SK-N-SH (cell line): ENCODE measurements around the gene MYO9A. TPM values are rescaled to one million over a fixed set of nuclear protein-coding genes. Genes with fewer than 3 reads are reported as not detected.
"Not testable (repeated sequence)": the region's sequence is repeated elsewhere in the genome, so short reads cannot be mapped to it uniquely, and the experiment has no call there.

Experiments
- CTCF ChIA-PET: fragments of 300-600, 350-600 bp; formaldehyde crosslinking; extraction: SDS; loops from one replicate; lab custom pipeline; 2021; lab: Yijun Ruan, JAX
- POLR2A ChIA-PET: fragments of 350-600 bp; sonication (Branson Sonifier 250); formaldehyde crosslinking; extraction: SDS; loops from one replicate; lab custom pipeline; 2020; ENCODE audit warnings: antibody characterized with exemption, inconsistent platforms; lab: Yijun Ruan, JAX
- DNase-seq: peaks from one replicate; pipeline ENCODE4 v3.0.0; 2012
- H2AFZ ChIP-seq: fragments of 200-600 bp; sonication (generic); 2 replicates; pipeline ENCODE4 v1.8.1; 2016; ENCODE audit warnings: antibody characterized with exemption, mild to moderate bottlenecking, low read depth
- H3F3A ChIP-seq: fragments of 200-600 bp; sonication (generic); replicated peaks from 2 replicates; pipeline ENCODE3; 2016; ENCODE audit warnings: antibody characterized with exemption, mild to moderate bottlenecking; ENCODE audit not compliant: insufficient read depth
- H3K27ac ChIP-seq, 2 experiments: fragments of 200-500 bp in 1 of 2; fragments of 200-600 bp in 1 of 2; sonication (Bioruptor generic) in 1 of 2; sonication (generic), shearing (Covaris generic) in 1 of 2; 2 replicates each; pipeline versions ENCODE4 v1.5.1 to v1.6.1; 2014 to 2016; ENCODE audit warnings: low read depth in 2 of 2, inconsistent platforms in 1 of 2, low read length in 1 of 2, mild to moderate bottlenecking in 1 of 2, mixed read lengths in 1 of 2
- H3K27me3 ChIP-seq: fragments of 200-600 bp; sonication (generic), shearing (Covaris generic); 2 replicates; pipeline ENCODE4 v1.6.1; 2016; ENCODE audit warnings: mixed run types; ENCODE audit not compliant: insufficient read depth
- H3K36me3 ChIP-seq, 2 experiments: fragments of 200-500 bp in 1 of 2; fragments of 200-600 bp in 1 of 2; sonication (Bioruptor generic) in 1 of 2; sonication (generic) in 1 of 2; replicated peaks in 1 of 2; 2 replicates each; pipeline versions ENCODE3 to v1.5.1; 2014 to 2016; ENCODE audit warnings: low read length in 1 of 2, mild to moderate bottlenecking in 1 of 2; ENCODE audit not compliant: insufficient read depth in 2 of 2, control insufficient read depth in 1 of 2
- H3K4me1 ChIP-seq, 2 experiments: fragments of 200-500 bp in 1 of 2; fragments of 200-600 bp in 1 of 2; sonication (Bioruptor generic) in 1 of 2; sonication (generic), shearing (Covaris generic) in 1 of 2; 2 replicates each; pipeline versions ENCODE4 v1.5.1 to v1.6.1; 2014 to 2016; ENCODE audit warnings: low read depth in 1 of 2, low read length in 1 of 2, mixed run types in 1 of 2; ENCODE audit not compliant: insufficient read depth in 2 of 2, control insufficient read depth in 1 of 2
- H3K4me2 ChIP-seq: fragments of 200-600 bp; sonication (generic), shearing (Covaris generic); 2 replicates; pipeline ENCODE4 v1.6.1; 2017; ENCODE audit warnings: mixed run types
- H3K4me3 ChIP-seq, 2 experiments: fragments of 200-500 bp in 1 of 2; fragments of 200-600 bp in 1 of 2; sonication (Bioruptor generic) in 1 of 2; sonication (generic), shearing (Covaris generic) in 1 of 2; 2 replicates each; pipeline versions ENCODE4 v1.5.1 to v1.8.1; 2014 to 2016; ENCODE audit warnings: low read depth in 2 of 2, inconsistent platforms in 1 of 2, low read length in 1 of 2, mild to moderate bottlenecking in 1 of 2, mixed read lengths in 1 of 2, moderate library complexity in 1 of 2
- H3K79me2 ChIP-seq: fragments of 200-600 bp; sonication (generic); 2 replicates; pipeline ENCODE4 v1.8.1; 2017; ENCODE audit warnings: mild to moderate bottlenecking; ENCODE audit not compliant: insufficient read depth
- H3K9ac ChIP-seq: fragments of 200-600 bp; sonication (generic); 2 replicates; pipeline ENCODE4 v1.6.1; 2017; ENCODE audit warnings: mixed run types
- H3K9me2 ChIP-seq: fragments of 200-600 bp; sonication (generic); 2 replicates; pipeline ENCODE4 v1.6.1; 2017; ENCODE audit warnings: mixed run types
- H3K9me3 ChIP-seq: fragments of 200-600 bp; sonication (generic); 2 replicates; pipeline ENCODE4 v1.6.1; 2017; ENCODE audit warnings: mixed run types, mild to moderate bottlenecking, moderate library complexity
- H4K20me1 ChIP-seq: fragments of 200-600 bp; sonication (generic); 2 replicates; pipeline ENCODE4 v1.6.1; 2017; ENCODE audit warnings: mild to moderate bottlenecking, mixed run types; ENCODE audit not compliant: insufficient read depth
- GATA2 ChIP-seq: sonication (generic); formaldehyde crosslinking; IDR thresholded peaks from 2 replicates; pipeline ENCODE4 v1.5.0; 2020; ENCODE audit warnings: mild to moderate bottlenecking, missing genetic modification reagents
- MAX ChIP-seq: IDR thresholded peaks from 2 replicates; pipeline ENCODE4 v1.4.0; 2012; ENCODE audit warnings: low read depth
- YY1 ChIP-seq: IDR thresholded peaks from 2 replicates; pipeline ENCODE4 v1.4.0; 2012; ENCODE audit warnings: low read depth, mild to moderate bottlenecking
- WGBS: methylation state at CpG from one replicate; pipeline ENCODE4 v1.1.6; 2017; ENCODE audit warnings: low lambda C conversion rate; 5-methylcytosine and 5-hydroxymethylcytosine counted together
- polyA plus RNA-seq, 3 experiments: library from polyadenylated mRNA; depleted of rRNA; stranded (reverse); fragments of >200 nt; gene quantifications; 2 replicates each; pipeline ENCODE4 v1.2.3, GENCODE V29; 2012

Gene MYO9A
- polyA plus RNA-seq, 1 of the 3 experiments (the other 2 are of a cell fraction), result 4.1 TPM

DNA sequence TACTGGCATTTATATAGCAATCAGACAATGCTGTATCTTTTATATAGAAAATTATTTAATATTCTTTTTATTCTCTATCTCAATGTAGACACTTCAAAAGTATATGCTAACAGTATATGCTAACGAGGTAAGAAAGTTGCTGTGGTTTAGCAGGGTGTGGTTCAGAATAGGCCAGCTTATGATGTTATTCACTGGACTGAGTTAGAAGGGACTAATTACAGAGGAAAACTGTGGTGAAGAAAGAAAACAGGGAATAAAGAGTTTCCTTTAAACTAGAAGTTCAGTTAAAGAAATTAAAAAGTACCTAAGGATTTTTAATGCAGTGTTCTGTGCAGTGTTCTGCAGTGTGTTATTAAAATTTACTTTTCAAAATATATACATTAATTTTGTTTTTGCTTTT is 59.4 kb downstream of the MYO9A start:
- Histone ChIP-seq H3K4me1 (peaks cover 0 to 6% of the 10 kb centered on the region in 2 experiments; a peak in 1 of 4 replicates), H3K9me2 (no peaks in the 10 kb centered on the region), H3K9me3 (no peaks in the 10 kb centered on the region), H3K79me2 (peaks cover 67% of the 10 kb centered on the region), H3K27ac (no peak overlapping the region), H3F3A (no peaks in the 10 kb centered on the region), H3K4me3 (no peak overlapping the region), H2AFZ (no peak overlapping the region), H3K36me3 (peaks cover 0 to 5% of the 10 kb centered on the region in 2 experiments), H4K20me1 (no peaks in the 10 kb centered on the region), H3K9ac (no peak overlapping the region), H3K4me2 (no peak overlapping the region), H3K27me3 (no peaks in the 10 kb centered on the region)
- WGBS, result 94% methylated on average over 1 of the region's 1 CpG
- CTCF ChIA-PET, result no interaction called here
- TF ChIP-seq GATA2 (CRISPR knock-in tag), result no peak
- POLR2A ChIA-PET, result no interaction called here
- no peak for DNase-seq

- Histone ChIP-seq H3K4me1 (peaks cover 0 to 6% of the 10 kb centered on the region in 2 experiments; a peak in 1 of 4 replicates), H3K79me2 (peaks cover 70% of the 10 kb centered on the region), H2AFZ (no peak overlapping the region), H3K4me3 (no peak overlapping the region), H3K9me2 (no peaks in the 10 kb centered on the region), H3K9ac (no peak overlapping the region), H3K4me2 (peak overlapping the region; percentile 53), H3K9me3 (no peaks in the 10 kb centered on the region), H3K27ac (no peak overlapping the region), H3K27me3 (no peaks in the 10 kb centered on the region), H3K36me3 (peaks cover 0 to 5% of the 10 kb centered on the region in 2 experiments), H4K20me1 (no peaks in the 10 kb centered on the region), H3F3A (no peaks in the 10 kb centered on the region)
- 0 out of 2 replicates have a peak, but pooled peaks have one; percentile 31 for TF ChIP-seq YY1
- TF ChIP-seq MAX, result no peak
- WGBS, result 80% methylated on average over 4 of the region's 4 CpGs
- DNase-seq, result no peak
- ChIA-PET POLR2A (no interaction called here), CTCF (interaction anchor here (0.9 to 1.0 kb wide), 2 partner anchors 17 to 47 kb away, joined by 3 read pairs; no protein-coding TSS in a partner anchor)
Observed at GRCh38 chr15:72057548-72058091, 60.3 kb downstream of the MYO9A start.

- CTCF ChIA-PET, H3K4me2 ChIP-seq, H3K4me1 ChIP-seq, H2AFZ ChIP-seq, POLR2A ChIA-PET, DNase-seq, H3K9ac ChIP-seq, H3K27me3 ChIP-seq, H3K27ac ChIP-seq, H3K4me3 ChIP-seq, H3K9me3 ChIP-seq, H3K36me3 ChIP-seq, H3K9me2 ChIP-seq, H3F3A ChIP-seq, H4K20me1 ChIP-seq: not testable (repeated sequence)
- WGBS, result 98% methylated on average over 2 of the region's 2 CpGs
- H3K79me2 ChIP-seq, result peaks cover 68% of the 10 kb centered on the region
Observed at GRCh38 chr15:72056217-72056616, 61.7 kb downstream of the MYO9A start.

DNA sequence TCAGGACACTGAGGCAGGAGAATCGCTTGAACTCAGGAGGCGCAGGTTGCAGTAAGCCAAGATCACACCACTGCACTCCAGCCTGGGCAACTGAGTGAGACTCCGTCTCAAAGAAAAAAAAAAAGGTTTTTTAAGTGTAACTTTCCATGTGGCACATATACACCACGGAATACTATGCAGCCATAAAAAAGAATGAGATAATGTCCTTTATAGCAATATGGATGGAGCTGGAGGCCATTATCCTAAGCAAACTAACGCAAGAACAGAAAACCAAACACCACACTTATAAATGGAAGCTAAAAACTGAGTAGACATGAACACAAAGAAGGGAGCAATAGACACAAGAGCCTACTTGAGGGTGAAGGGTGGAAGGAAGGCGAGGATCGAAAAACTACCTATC is 64.7 kb downstream of the MYO9A start:
- WGBS, result 94% methylated on average over 7 of the region's 7 CpGs
- H3K4me3 ChIP-seq, H3K4me1 ChIP-seq, POLR2A ChIA-PET, DNase-seq, H3K9ac ChIP-seq, H3K9me2 ChIP-seq, H3K4me2 ChIP-seq, H4K20me1 ChIP-seq, H3F3A ChIP-seq, H3K27ac ChIP-seq, H3K9me3 ChIP-seq, H2AFZ ChIP-seq, H3K27me3 ChIP-seq, H3K36me3 ChIP-seq: not testable (repeated sequence)
- CTCF ChIA-PET, result interaction anchor here (1.2 kb wide), 1 partner anchor 21 kb away, joined by 3 read pairs; no protein-coding TSS in a partner anchor
- H3K79me2 ChIP-seq, result peaks cover 70% of the 10 kb centered on the region
